GM04503 (cell line): Measurements from ENCODE around the gene DACH1.

Source experiments
- DNase-seq: peaks from one replicate; pipeline ENCODE4 v3.0.0-alpha.2; 2012; ENCODE audit warnings: low read depth

The DACH1 gene

GRCh38 chr13:71621174-71622124 is 245.6 kb downstream of the DACH1 start:
- no peak for DNase-seq

GRCh38 chr13:71619096-71619495 is 247.9 kb downstream of the DACH1 start:
- DNase-seq: no peak

- DNase-seq: no peak
These were observed 248.8 kb downstream of the DACH1 start for GRCh38 chr13:71618159-71618558.

GRCh38 chr13:71617265-71617664 is 249.7 kb downstream of the DACH1 start:
- DNase-seq: no peak

- DNase-seq: no peak
These were observed 253.8 kb downstream of the DACH1 start for GRCh38 chr13:71613066-71613745.

- no peak for DNase-seq
These were observed 255.7 kb downstream of the DACH1 start for GRCh38 chr13:71611292-71611691.

GRCh38 chr13:71610876-71611275 is 256.1 kb downstream of the DACH1 start:
- DNase-seq: no peak

- no peak for DNase-seq
These were observed 257.7 kb downstream of the DACH1 start for GRCh38 chr13:71609271-71609670.

GRCh38 chr13:71607575-71607974 is 259.4 kb downstream of the DACH1 start:
- DNase-seq: no peak

GRCh38 chr13:71606818-71607217 is 260.2 kb downstream of the DACH1 start:
- no peak for DNase-seq

- no peak for DNase-seq
These were observed 261.3 kb downstream of the DACH1 start for GRCh38 chr13:71605744-71606143.

GRCh38 chr13:71603255-71603654 is 263.7 kb downstream of the DACH1 start:
- no peak for DNase-seq

GRCh38 chr13:71602344-71602743 is 264.7 kb downstream of the DACH1 start:
- DNase-seq: no peak

- no peak for DNase-seq
These were observed 269.9 kb downstream of the DACH1 start for GRCh38 chr13:71597150-71597549.

- no peak for DNase-seq
These were observed 270.9 kb downstream of the DACH1 start for GRCh38 chr13:71596116-71596515.

- DNase-seq: no peak
These were observed 273.4 kb downstream of the DACH1 start for GRCh38 chr13:71593566-71593965.

- DNase-seq: no peak
These were observed 275.6 kb downstream of the DACH1 start for GRCh38 chr13:71591374-71591773.

GRCh38 chr13:71590654-71591148 is 276.3 kb downstream of the DACH1 start:
- no peak for DNase-seq

- DNase-seq: no peak
These were observed 278.0 kb downstream of the DACH1 start for GRCh38 chr13:71589032-71589431.

- no peak for DNase-seq
These were observed 279.2 kb downstream of the DACH1 start for GRCh38 chr13:71587817-71588216.

- DNase-seq: no peak
These were observed 279.8 kb downstream of the DACH1 start for GRCh38 chr13:71587193-71587592.

GRCh38 chr13:71583581-71583980 is 283.4 kb downstream of the DACH1 start:
- no peak for DNase-seq

- DNase-seq: no peak
These were observed 286.4 kb downstream of the DACH1 start for GRCh38 chr13:71580614-71581013.
